ENCODE measurements around the gene ARIH2. TPM values are rescaled to one million over a fixed set of nuclear protein-coding genes. Genes with fewer than 3 reads are reported as not detected.

Gene ARIH2
- polyA plus RNA-seq, 1 donor from 2014 or later, result 153 TPM

DNA sequence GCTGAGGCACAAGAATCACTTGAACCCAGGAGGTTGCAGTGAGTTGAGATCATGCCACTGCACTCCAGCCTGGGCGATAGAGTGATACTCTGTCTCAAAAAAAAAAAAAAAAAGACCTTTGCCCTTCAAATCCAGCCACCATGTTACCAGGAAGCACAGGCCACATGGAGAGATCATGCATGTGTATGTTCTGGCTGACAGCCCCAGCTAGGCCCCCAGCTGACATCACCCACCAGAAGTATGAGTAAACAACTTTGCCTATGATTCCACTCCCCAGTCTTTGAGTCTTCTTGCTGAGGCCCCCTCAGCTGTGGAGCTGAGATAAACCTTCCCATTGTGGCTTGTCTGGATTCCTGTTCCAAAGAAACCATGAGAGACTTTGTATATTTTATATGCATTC is 3.3 kb upstream of the ARIH2 start:
- no peak overlapping the region for H3K4me2 ChIP-seq (ENCODE audit: low read length)
- no peaks in the 10 kb centered on the region for H3K9me2 ChIP-seq (ENCODE audit: insufficient read depth, low read length)
- no peak overlapping the region for H3K27ac ChIP-seq (ENCODE audit: low read length)
- H3K27me3 ChIP-seq (ENCODE audit: insufficient read depth, low read depth, low read length), result no peaks in the 10 kb centered on the region
- no peaks in the 10 kb centered on the region for H4K20me1 ChIP-seq (ENCODE audit: insufficient read depth)
- no peak overlapping the region for H2AFZ ChIP-seq (ENCODE audit: low read depth, low read length)
- H3K36me3 ChIP-seq (ENCODE audit: insufficient read depth, low read length), result no peaks in the 10 kb centered on the region
- no peaks in the 10 kb centered on the region for H3F3A ChIP-seq (ENCODE audit: insufficient read depth, low read length, poor library complexity, severe bottlenecking)
- TF ChIP-seq POLR2AphosphoS5 (IDR thresholded peaks at IDR 0.05) (no peak), EP300 (conservative IDR thresholded peaks at IDR 0.05; ENCODE audit: poor library complexity, severe bottlenecking) (no peak), TAF1 (IDR thresholded peaks at IDR 0.05; ENCODE audit: low read depth) (no peak)
- no peaks in the 10 kb centered on the region for H3K9me3 ChIP-seq (ENCODE audit: low read length)
- H3K9ac ChIP-seq (ENCODE audit: low read length), result no peak overlapping the region
- no peak overlapping the region for H3K4me3 ChIP-seq (ENCODE audit: low read length)
- peaks cover 12% of the 10 kb centered on the region for H3K79me2 ChIP-seq (replicated peaks; ENCODE audit: insufficient read depth, low read length)

DNA sequence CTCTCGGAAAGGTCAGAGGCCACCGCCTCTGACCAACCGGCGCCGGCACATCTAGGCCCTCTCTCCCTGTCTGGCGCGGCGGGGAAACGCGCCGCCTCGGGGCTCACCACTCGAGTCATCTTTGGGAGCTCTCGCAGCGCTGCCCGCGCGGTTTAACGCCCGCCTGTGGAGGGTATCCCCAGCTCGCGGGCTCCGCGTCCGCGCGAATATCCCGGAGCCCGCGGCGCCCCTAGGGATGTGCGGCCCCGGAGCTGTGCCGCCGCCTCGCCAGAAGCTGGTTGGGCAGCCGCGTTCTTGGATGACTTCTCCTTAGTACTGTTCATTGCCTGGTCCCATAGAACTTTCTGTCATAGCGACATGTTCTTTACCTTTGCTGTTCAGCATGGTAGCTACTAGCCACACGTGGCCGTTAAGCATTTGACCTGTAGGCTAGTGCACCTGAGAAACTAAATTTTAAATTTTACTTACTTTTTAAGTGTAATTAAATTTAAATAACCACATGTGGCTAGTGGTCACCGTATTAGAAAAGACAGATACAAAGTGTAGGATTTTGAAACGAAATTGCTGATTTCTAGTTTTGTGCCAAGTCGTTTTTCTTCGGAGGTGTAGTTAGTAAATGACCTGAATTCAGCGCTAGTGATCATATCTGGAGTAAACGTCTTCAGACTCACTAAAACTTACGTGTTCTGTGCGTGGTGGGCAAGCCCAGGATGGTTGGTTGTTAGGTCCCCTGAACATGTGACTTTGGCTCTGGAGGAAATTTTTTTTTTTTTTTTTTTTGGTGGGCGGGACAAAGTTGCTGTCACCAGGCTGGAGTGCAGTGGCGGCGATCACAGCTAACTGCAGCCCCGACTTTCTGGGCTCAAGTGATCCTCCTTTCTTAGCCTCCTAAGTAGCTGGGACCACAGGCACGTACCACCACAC is 835 bp downstream of the ARIH2 start:
- Histone ChIP-seq H4K20me1 (ENCODE audit: insufficient read depth) (no peaks in the 10 kb centered on the region), H3K27ac (ENCODE audit: low read length) (peak overlapping the region; percentile 96), H2AFZ (ENCODE audit: low read depth, low read length) (peak overlapping the region; percentile 99)

GRCh38 chr3:48926425-48927392 is 8.1 kb downstream of the ARIH2 start:
- Histone ChIP-seq H3K79me2 (replicated peaks; ENCODE audit: insufficient read depth, low read length) (peaks cover 56% of the 10 kb centered on the region), H3F3A (ENCODE audit: insufficient read depth, low read length, poor library complexity, severe bottlenecking) (no peaks in the 10 kb centered on the region), H3K9me2 (ENCODE audit: insufficient read depth, low read length) (no peaks in the 10 kb centered on the region), H3K27me3 (ENCODE audit: insufficient read depth, low read depth, low read length) (no peaks in the 10 kb centered on the region), H3K36me3 (ENCODE audit: insufficient read depth, low read length) (peaks cover 15% of the 10 kb centered on the region), H3K4me3 (ENCODE audit: low read length) (no peak overlapping the region), H3K9me3 (ENCODE audit: low read length) (no peaks in the 10 kb centered on the region), H3K4me2 (ENCODE audit: low read length) (no peak overlapping the region), H3K9ac (ENCODE audit: low read length) (no peak overlapping the region), H3K27ac (ENCODE audit: low read length) (no peak overlapping the region), H2AFZ (ENCODE audit: low read depth, low read length) (no peak overlapping the region), H4K20me1 (ENCODE audit: insufficient read depth) (no peaks in the 10 kb centered on the region)
- no peak for TF ChIP-seq SMC3 (conservative IDR thresholded peaks at IDR 0.05; ENCODE audit: poor library complexity)
- no peak for TF ChIP-seq TAF1 (IDR thresholded peaks at IDR 0.05; ENCODE audit: low read depth)
- TF ChIP-seq, protein P1, sequence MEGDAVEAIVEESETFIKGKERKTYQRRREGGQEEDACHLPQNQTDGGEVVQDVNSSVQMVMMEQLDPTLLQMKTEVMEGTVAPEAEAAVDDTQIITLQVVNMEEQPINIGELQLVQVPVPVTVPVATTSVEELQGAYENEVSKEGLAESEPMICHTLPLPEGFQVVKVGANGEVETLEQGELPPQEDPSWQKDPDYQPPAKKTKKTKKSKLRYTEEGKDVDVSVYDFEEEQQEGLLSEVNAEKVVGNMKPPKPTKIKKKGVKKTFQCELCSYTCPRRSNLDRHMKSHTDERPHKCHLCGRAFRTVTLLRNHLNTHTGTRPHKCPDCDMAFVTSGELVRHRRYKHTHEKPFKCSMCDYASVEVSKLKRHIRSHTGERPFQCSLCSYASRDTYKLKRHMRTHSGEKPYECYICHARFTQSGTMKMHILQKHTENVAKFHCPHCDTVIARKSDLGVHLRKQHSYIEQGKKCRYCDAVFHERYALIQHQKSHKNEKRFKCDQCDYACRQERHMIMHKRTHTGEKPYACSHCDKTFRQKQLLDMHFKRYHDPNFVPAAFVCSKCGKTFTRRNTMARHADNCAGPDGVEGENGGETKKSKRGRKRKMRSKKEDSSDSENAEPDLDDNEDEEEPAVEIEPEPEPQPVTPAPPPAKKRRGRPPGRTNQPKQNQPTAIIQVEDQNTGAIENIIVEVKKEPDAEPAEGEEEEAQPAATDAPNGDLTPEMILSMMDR (IDR thresholded peaks at IDR 0.05; ENCODE audit: poor library complexity, severe bottlenecking), result no peak
- TF ChIP-seq EP300 (conservative IDR thresholded peaks at IDR 0.05; ENCODE audit: poor library complexity, severe bottlenecking), result no peak
- TF ChIP-seq REST (IDR thresholded peaks at IDR 0.05; ENCODE audit: borderline replicate concordance), result no peak
- TF ChIP-seq POLR2AphosphoS5 (IDR thresholded peaks at IDR 0.05), result no peak
- no peak for TF ChIP-seq MXI1 (conservative IDR thresholded peaks at IDR 0.05; ENCODE audit: poor library complexity, severe bottlenecking)
- TF ChIP-seq RAD21 (conservative IDR thresholded peaks at IDR 0.05), result no peak

More for the DNA sequence above, 835 bp downstream of the ARIH2 start:
- Histone ChIP-seq H3K9me2 (ENCODE audit: insufficient read depth, low read length) (no peaks in the 10 kb centered on the region), H3F3A (ENCODE audit: insufficient read depth, low read length, poor library complexity, severe bottlenecking) (no peaks in the 10 kb centered on the region), H3K4me3 (ENCODE audit: low read length) (peak overlapping the region; percentile 99), H3K4me2 (ENCODE audit: low read length) (peak overlapping the region; percentile 83), H3K9ac (ENCODE audit: low read length) (peak overlapping the region; percentile 91), H3K27me3 (ENCODE audit: insufficient read depth, low read depth, low read length) (no peaks in the 10 kb centered on the region), H3K36me3 (ENCODE audit: insufficient read depth, low read length) (no peaks in the 10 kb centered on the region), H3K79me2 (replicated peaks; ENCODE audit: insufficient read depth, low read length) (peaks cover 29% of the 10 kb centered on the region), H3K9me3 (ENCODE audit: low read length) (no peaks in the 10 kb centered on the region)
- peak; percentile 67 for TF ChIP-seq MXI1 (conservative IDR thresholded peaks at IDR 0.05; ENCODE audit: poor library complexity, severe bottlenecking)
- TF ChIP-seq RAD21 (conservative IDR thresholded peaks at IDR 0.05), result no peak
- TF ChIP-seq EP300 (conservative IDR thresholded peaks at IDR 0.05; ENCODE audit: poor library complexity, severe bottlenecking), result no peak
